Epidermal melanocyte (primary cell): ENCODE results near the gene RAP1GAP2.

Experiments used
- DNase-seq: peaks from one replicate; pipeline ENCODE4 v3.0.0; 2011; ENCODE audit warnings: low spot score; ENCODE audit not compliant: insufficient read length

The RAP1GAP2 gene

DNA sequence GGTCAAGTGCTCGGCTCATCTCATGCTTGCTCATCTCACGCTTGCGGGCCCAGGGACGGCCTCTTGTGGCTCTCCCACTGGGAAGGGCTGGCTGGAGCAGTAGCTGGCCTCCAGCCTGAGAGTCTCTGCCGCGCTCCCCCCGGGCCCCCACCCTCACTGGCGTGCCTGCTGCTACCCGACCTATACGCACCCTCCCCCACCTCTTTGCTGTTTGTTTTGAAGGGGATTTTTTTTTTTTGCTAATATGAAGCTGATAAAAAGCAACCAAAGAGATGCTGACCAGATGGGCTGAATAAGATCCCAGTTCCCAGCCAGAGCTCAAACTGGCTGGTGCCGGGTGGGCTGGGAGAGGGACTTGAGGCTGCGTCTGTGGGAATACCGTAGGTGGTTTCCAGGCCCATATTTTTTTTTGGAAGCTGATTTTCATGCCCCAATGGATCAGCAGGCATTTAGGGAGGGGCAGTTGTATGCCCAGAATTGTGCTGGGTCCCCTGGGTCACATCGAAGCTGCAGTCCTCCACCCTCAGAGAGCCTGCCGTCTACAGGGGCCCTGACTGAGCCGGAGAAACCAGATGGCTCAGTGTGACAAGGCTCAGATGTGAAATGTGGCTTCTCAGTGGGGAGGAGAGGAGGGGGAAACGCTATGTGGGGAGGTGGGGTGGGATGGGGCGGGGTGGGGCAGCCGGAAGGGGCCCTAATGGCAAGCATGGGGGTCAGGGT, 115.0 kb downstream of the RAP1GAP2 start:
- DNase-seq, result no peak

- no peak for DNase-seq
Measured at GRCh38 chr17:2911755-2912111, 115.5 kb downstream of the RAP1GAP2 start.

GRCh38 chr17:2912754-2913153, 116.5 kb downstream of the RAP1GAP2 start:
- no peak for DNase-seq

DNA sequence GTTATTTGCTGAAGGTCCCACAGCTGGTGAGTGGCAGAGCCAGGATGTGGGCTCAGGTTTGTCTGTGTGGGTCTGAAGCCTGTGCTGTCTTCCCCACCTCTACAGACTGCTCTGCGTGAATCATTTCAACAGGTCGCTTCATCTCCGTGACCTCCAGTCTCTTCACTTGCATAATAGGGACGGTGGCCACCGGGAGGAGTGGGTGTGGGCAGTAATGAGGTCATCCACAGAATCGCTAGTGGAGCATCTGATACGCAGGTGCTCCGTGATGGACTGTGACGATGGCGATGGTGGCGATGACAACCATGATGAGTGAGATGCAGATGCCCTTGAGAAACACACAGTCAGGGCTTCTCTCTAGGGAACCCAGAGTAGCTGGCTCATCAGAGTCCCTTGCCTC, 120.2 kb downstream of the RAP1GAP2 start:
- DNase-seq, result no peak

GRCh38 chr17:2921443-2921842, 125.2 kb downstream of the RAP1GAP2 start:
- no peak for DNase-seq

DNA sequence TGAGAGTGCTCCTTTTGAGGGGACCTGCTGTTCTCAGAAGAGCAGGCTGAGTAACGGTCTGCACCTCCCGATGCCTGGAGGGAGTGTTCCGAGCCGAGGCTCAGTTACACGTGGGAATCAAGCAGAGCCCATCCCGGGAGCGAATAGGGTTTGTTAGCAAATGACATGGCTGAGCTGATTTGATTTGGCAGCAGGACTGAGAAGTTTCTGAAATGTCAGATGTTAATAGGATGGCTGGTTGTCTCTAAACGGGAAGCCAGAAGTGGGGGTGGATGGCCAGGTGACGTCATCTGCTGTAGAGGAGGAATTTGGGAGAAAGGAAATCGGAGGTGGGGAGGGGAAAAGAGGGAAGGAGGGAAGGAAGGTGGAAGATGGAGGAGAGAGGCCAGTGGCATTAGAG, 128.0 kb downstream of the RAP1GAP2 start:
- DNase-seq, result no peak

GRCh38 chr17:2925011-2925410, 128.8 kb downstream of the RAP1GAP2 start:
- DNase-seq, result no peak

- DNase-seq, result no peak
Measured at GRCh38 chr17:2926019-2926650, 129.9 kb downstream of the RAP1GAP2 start.

GRCh38 chr17:2928294-2928890, 132.2 kb downstream of the RAP1GAP2 start:
- DNase-seq, result no peak

DNA sequence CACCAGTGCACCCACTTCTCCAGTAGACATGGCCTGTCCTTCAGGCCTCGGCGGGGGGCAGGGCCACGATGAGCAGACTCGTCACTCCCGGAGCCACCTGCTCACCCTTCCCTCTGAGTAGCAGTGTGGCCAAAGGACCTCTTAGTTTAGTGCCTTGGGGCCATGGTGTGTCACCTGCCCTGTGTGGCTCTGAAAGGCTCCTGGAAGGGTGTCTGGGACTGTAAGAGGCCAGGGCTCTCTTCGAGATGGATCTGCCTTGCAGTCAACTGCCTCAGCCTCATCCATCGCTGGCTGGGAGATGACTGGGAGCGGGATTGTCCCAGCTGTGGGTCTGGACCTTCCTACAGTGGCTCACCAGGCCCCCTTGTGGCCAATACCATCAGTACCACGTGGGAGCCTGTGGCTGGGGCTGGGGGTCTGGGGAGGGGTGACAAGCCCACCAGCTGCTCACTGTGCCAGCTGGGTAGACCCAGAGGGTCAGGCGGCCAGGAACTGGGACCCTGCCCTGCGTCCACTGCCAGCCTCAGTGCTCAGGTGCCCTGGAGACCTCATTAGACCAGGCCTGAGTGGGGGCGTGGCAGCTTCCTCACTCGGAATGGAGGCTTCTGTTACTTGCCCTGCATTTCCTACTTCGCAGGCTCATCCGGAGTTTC, 133.8 kb downstream of the RAP1GAP2 start:
- DNase-seq, result no peak

GRCh38 chr17:2931876-2932275, 135.6 kb downstream of the RAP1GAP2 start:
- no peak for DNase-seq

DNA sequence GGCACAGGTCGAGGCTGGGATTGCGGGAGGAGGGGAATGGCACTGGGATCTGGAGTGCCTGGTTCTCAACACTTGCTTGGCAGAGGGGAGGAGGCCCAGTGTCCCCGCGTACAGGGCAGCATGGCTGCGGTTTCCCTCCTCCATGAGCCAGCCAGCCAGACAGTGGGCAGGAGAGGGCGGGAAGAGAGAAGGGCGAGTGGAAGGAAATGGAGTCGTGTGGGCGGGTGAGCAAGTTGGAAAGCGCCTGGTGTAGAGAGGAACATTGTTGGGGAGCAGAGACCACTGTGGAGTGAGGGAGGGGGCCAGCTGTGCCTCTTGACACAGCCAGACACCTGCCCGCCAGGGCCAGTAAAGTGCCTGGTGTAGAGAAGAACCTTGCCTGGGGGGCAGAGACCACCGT, 136.7 kb downstream of the RAP1GAP2 start:
- DNase-seq, result no peak

GRCh38 chr17:2933606-2934005, 137.4 kb downstream of the RAP1GAP2 start:
- no peak for DNase-seq

- DNase-seq, result no peak
Measured at GRCh38 chr17:2935632-2936031, 139.4 kb downstream of the RAP1GAP2 start.

DNA sequence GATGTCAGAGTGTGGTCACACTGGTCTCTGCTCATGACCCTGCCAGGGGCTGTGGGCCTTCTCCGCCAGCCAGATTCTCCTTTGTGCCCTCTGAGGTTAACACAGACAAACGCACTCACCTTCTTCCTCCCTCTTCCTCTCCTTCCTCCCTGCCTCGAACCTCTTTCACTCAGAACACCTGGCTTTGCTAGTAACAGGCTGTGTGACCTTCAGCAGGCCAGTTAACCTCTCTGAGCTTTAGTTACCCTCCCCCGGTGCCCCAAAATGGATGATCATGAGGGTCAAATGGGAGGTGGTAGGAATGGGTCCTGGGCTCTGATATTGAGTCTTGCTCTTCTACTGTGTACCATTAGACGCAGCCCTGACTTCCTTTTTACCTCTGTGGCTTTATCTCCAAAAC, 140.1 kb downstream of the RAP1GAP2 start:
- no peak for DNase-seq

DNA sequence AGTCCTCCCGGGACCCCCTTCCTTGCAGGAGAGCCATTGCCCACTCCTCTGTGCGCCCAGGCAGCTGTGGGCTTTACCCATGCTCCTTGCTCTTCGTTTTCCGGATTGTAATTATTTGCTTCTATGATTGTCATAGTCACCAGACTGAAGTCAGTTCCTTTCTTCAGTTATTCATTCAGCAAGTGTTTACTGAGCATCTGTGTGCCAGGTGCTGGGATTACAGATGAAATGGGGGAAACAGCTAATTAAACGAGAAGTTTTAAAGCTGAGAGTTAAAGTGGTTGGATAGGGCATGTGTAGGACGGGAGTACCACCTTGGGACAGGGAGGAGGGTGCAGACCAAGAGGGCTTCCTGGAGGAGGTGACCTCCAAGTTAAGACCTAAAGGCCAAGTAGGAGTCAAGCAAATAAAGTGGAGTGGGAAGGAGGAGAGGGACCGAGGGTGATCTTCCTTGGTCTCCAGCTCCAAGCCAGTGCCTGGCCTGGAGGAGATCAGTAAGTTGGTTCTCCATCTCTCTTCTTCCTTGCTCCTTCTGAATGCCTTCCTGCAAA, 140.6 kb downstream of the RAP1GAP2 start:
- DNase-seq, result no peak

DNA sequence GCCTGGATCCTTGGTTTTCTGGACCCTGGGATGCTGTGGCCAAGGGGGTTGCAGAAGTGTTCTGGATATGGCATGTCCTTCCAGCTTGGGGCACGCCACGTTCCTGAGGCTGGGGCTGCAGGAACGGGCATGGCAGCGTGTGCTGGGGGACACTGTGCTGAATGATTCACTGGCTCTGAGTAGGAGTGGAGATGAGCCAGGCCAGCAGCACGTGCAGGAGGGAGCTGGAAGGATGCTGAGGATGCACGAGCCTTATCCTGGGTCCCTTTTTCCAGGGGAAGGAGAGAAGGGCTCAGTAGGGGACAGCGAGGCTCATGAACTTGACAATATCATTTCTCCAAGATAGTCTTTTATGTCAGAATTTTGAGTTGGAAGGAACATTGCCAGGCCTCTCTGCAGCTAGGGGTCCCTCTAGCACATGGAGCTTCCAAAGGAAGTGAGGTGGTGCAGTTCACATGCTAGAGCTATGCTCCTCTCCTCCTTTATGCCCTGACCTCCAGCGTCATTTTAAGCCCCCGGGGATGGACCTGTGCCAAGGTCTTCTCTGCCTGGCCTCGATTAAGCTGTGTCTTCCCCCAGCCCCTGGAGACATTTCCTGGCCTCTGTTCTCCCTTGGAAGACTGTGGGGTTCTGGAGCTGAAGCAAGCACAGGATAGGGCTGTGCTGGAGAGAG, 141.2 kb downstream of the RAP1GAP2 start:
- no peak for DNase-seq

DNA sequence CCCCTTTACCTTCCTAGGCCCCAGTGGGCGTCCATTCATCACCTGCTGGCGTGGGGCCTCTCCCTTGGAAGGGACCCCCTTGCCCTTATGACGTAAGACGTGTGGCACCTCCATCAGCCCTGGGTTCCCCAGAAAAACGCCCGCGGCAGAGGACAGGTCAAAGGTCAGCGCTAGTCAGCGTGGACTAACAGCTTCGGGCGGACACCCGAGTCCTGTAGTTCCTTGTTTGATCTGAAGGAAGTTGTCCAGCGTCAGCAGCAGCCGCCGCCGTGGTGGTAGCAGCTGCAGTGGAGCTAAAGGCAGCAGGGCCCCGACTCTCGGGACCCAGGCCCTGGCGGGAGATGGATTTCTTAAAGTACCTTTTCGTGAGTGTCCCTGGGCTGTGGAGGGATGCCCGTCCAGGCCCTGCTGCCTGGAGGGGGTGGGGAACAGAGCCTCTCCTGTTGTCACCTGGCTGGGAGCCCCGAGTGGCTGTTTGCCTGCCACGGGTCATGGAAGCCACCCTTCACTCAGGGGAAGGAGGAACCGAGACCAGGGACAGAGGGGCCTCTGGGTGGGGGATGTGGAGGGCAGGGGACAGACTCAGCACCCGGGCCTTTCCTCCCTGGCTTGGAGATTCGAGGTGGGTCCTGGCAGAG, 143.6 kb downstream of the RAP1GAP2 start:
- no peak for DNase-seq

DNA sequence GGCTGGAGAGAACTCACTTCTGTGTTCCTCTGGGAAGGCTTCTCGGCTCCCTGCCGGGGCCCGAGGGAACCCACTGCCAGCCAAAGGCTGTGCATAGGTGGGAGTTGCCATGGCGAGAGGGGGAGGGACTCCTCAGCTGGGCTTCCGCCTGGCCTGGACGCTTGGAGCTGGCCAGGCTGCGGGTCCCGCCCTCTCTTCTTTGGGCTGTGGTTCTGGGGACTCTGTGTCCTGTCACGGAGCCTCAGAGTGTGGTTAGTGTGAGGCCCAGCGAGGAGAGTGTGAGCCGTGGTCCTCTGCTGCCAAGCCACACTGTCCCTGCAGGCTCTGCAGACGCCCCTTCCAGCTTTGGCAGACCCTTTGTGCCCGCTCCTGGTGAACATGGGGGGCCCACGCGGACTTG, 144.1 kb downstream of the RAP1GAP2 start:
- DNase-seq, result no peak

GRCh38 chr17:2943981-2944380, 147.7 kb downstream of the RAP1GAP2 start:
- no peak for DNase-seq

GRCh38 chr17:2945299-2945698, 149.1 kb downstream of the RAP1GAP2 start:
- no peak for DNase-seq
